Neural cell (in vitro differentiated cells): ENCODE measurements around the gene RPLP2. TPM values are rescaled to one million over a fixed set of nuclear protein-coding genes. Genes with fewer than 3 reads are reported as not detected.
A peak's percentile ranks its signal among the peaks of the same experiment; 100 is the strongest.

Source experiments
- H2AFZ ChIP-seq: fragments of 200-600, 300-800 bp; sonication (generic), shearing (Covaris generic); 2 replicates; pipeline ENCODE4 v1.6.0; 2014; ENCODE audit warnings: low read depth, mild to moderate bottlenecking, antibody characterized with exemption, low read length, moderate library complexity
- H3F3A ChIP-seq: fragments of 200-600 bp; shearing (Covaris generic); 2 replicates; pipeline ENCODE4 v1.6.1; 2016; ENCODE audit warnings: mild to moderate bottlenecking, moderate library complexity, mixed read lengths, antibody characterized with exemption, low read length; ENCODE audit not compliant: insufficient read depth, poor library complexity, severe bottlenecking
- H3K27ac ChIP-seq: fragments of 200-600, 300-800 bp; sonication (generic), shearing (Covaris generic); 2 replicates; pipeline ENCODE4 v1.5.1; 2014; ENCODE audit warnings: mild to moderate bottlenecking, low read length, moderate library complexity
- H3K27me3 ChIP-seq: fragments of 300-800, 200-600 bp; sonication (generic), shearing (Covaris generic); 2 replicates; pipeline ENCODE4 v1.6.0; 2014; ENCODE audit warnings: mild to moderate bottlenecking, low read depth, low read length, moderate library complexity; ENCODE audit not compliant: insufficient read depth
- H3K36me3 ChIP-seq: fragments of 300-800, 200-600 bp; sonication (generic), shearing (Covaris generic); 2 replicates; pipeline ENCODE4 v1.5.1; 2014; ENCODE audit warnings: mild to moderate bottlenecking, antibody characterized with exemption, low read length, moderate library complexity; ENCODE audit not compliant: insufficient read depth
- H3K4me2 ChIP-seq: fragments of 300-800, 200-600 bp; sonication (generic), shearing (Covaris generic); 2 replicates; pipeline ENCODE4 v1.6.0; 2014; ENCODE audit warnings: mild to moderate bottlenecking, low read length
- H3K4me3 ChIP-seq: fragments of 300-800, 200-600 bp; sonication (generic), shearing (Covaris generic); 2 replicates; pipeline ENCODE4 v1.5.1; 2014; ENCODE audit warnings: mild to moderate bottlenecking, low read length, moderate library complexity
- H3K79me2 ChIP-seq: fragments of 200-600 bp; shearing (Covaris generic); replicated peaks from 2 replicates; pipeline ENCODE4 v1.6.0; 2014; ENCODE audit warnings: mild to moderate bottlenecking, low read length, moderate library complexity; ENCODE audit not compliant: insufficient read depth
- H3K9ac ChIP-seq: fragments of 300-800, 200-600 bp; sonication (generic), shearing (Covaris generic); 2 replicates; pipeline ENCODE4 v1.6.1; 2016; ENCODE audit warnings: mild to moderate bottlenecking, low read length, mixed read lengths
- H3K9me2 ChIP-seq: fragments of 200-600 bp; shearing (Covaris generic); 2 replicates; pipeline ENCODE4 v1.6.1; 2016; ENCODE audit warnings: mild to moderate bottlenecking, low read length, mixed read lengths; ENCODE audit not compliant: insufficient read depth
- H3K9me3 ChIP-seq: fragments of 200-600, 300-800 bp; sonication (generic), shearing (Covaris generic); 2 replicates; pipeline ENCODE4 v1.6.1; 2016; ENCODE audit warnings: mild to moderate bottlenecking, mixed run types, low read length, moderate library complexity, mixed read lengths
- H4K20me1 ChIP-seq: fragments of 200-600 bp; shearing (Covaris generic); 2 replicates; pipeline ENCODE4 v1.6.1; 2016; ENCODE audit warnings: mild to moderate bottlenecking, mixed run types; ENCODE audit not compliant: insufficient read depth
- CTCF ChIP-seq: fragments of 450-650 bp; IDR thresholded peaks from 2 replicates; pipeline ENCODE4 v1.5.1; 2014; ENCODE audit warnings: antibody characterized with exemption, mild to moderate bottlenecking, moderate library complexity; ENCODE audit not compliant: poor library complexity, severe bottlenecking
- EP300 ChIP-seq: fragments of 450-650 bp; conservative IDR thresholded peaks from 2 replicates; pipeline ENCODE4 v1.6.1; 2014; ENCODE audit warnings: antibody characterized with exemption, mild to moderate bottlenecking, moderate library complexity; ENCODE audit not compliant: poor library complexity, severe bottlenecking
- EZH2 ChIP-seq: fragments of 200-600, 300-800 bp; shearing (Covaris generic), sonication (generic); IDR thresholded peaks from 2 replicates; pipeline ENCODE4 v1.6.1; 2014; ENCODE audit warnings: antibody characterized with exemption, low read length, borderline replicate concordance, mild to moderate bottlenecking; ENCODE audit not compliant: insufficient read depth, poor library complexity, severe bottlenecking
- MXI1 ChIP-seq: fragments of 450-650 bp; conservative IDR thresholded peaks from 2 replicates; pipeline ENCODE4 v1.6.1; 2014; ENCODE audit warnings: antibody characterized with exemption, mild to moderate bottlenecking; ENCODE audit not compliant: poor library complexity, severe bottlenecking
- POLR2AphosphoS5 ChIP-seq: IDR thresholded peaks from 2 replicates; pipeline ENCODE4 v1.6.1; 2012
- RAD21 ChIP-seq: fragments of 450-650 bp; conservative IDR thresholded peaks from 2 replicates; pipeline ENCODE4 v1.6.1; 2014; ENCODE audit warnings: antibody characterized with exemption, mild to moderate bottlenecking, moderate library complexity
- REST ChIP-seq: IDR thresholded peaks from 2 replicates; pipeline ENCODE4 v1.6.1; 2012; ENCODE audit warnings: borderline replicate concordance
- SMC3 ChIP-seq: fragments of 450-650 bp; conservative IDR thresholded peaks from 2 replicates; pipeline ENCODE4 v1.6.1; 2014; ENCODE audit warnings: antibody characterized with exemption, mild to moderate bottlenecking, moderate library complexity; ENCODE audit not compliant: poor library complexity
- TAF1 ChIP-seq: IDR thresholded peaks from 2 replicates; pipeline ENCODE4 v1.6.1; 2012; ENCODE audit warnings: low read depth
- polyA plus RNA-seq: library from polyadenylated mRNA; depleted of rRNA; stranded (reverse); fragments of >200 nt; gene quantifications from 2 replicates; pipeline ENCODE4 v1.2.3, GENCODE V29; 2014

Gene RPLP2
- polyA plus RNA-seq, 1 donor from 2014 or later = 147 TPM

GRCh38 chr11:765025-765801 lies 44.6 kb upstream of the RPLP2 start:
- H4K20me1 ChIP-seq = no peaks in the 10 kb centered on the region
- no peak overlapping the region for H3K9ac ChIP-seq
- H3K79me2 ChIP-seq = no peaks in the 10 kb centered on the region
- H3K27ac ChIP-seq = no peak overlapping the region
- H2AFZ ChIP-seq = no peak overlapping the region
- no peaks in the 10 kb centered on the region for H3K9me2 ChIP-seq
- H3K36me3 ChIP-seq = no peaks in the 10 kb centered on the region
- no peaks in the 10 kb centered on the region for H3K27me3 ChIP-seq
- no peak overlapping the region for H3K4me2 ChIP-seq
- no peak overlapping the region for H3K4me3 ChIP-seq
- no peaks in the 10 kb centered on the region for H3F3A ChIP-seq
- H3K9me3 ChIP-seq = no peaks in the 10 kb centered on the region
- peak; percentile 49 for TF ChIP-seq SMC3
- no peak for TF ChIP-seq MXI1
- no peak for TF ChIP-seq POLR2AphosphoS5
- no peak for TF ChIP-seq EZH2
- no peak for TF ChIP-seq REST
- TF ChIP-seq TAF1 = no peak
- TF ChIP-seq EP300 = no peak
- peak; percentile 63 for TF ChIP-seq RAD21
- peak; percentile 64 for TF ChIP-seq CTCF

GRCh38 chr11:765802-766091 lies 44.0 kb upstream of the RPLP2 start:
- TF ChIP-seq REST (no peak), TAF1 (no peak), CTCF (no peak), POLR2AphosphoS5 (no peak), EP300 (no peak), EZH2 (no peak), RAD21 (no peak), MXI1 (no peak), SMC3 (no peak)
- H3K4me2 ChIP-seq = no peak overlapping the region
- no peaks in the 10 kb centered on the region for H3K9me2 ChIP-seq
- no peaks in the 10 kb centered on the region for H3F3A ChIP-seq
- no peak overlapping the region for H3K27ac ChIP-seq
- H3K79me2 ChIP-seq = no peaks in the 10 kb centered on the region
- no peak overlapping the region for H2AFZ ChIP-seq
- H3K4me3 ChIP-seq = no peak overlapping the region
- H3K36me3 ChIP-seq = no peaks in the 10 kb centered on the region
- H3K9ac ChIP-seq = no peak overlapping the region
- no peaks in the 10 kb centered on the region for H4K20me1 ChIP-seq
- no peaks in the 10 kb centered on the region for H3K27me3 ChIP-seq
- H3K9me3 ChIP-seq = no peaks in the 10 kb centered on the region
